ES-I3 (cell line): ENCODE results near the gene CRTAP.
"Not testable (repeated sequence)": the region's sequence is repeated elsewhere in the genome, so short reads cannot be mapped to it uniquely, and the experiment has no call there.

Source experiments
- H3K36me3 ChIP-seq: 2 replicates; pipeline ENCODE4 v1.6.1; 2013; ENCODE audit warnings: mild to moderate bottlenecking, low read length, control low read depth, moderate library complexity; ENCODE audit not compliant: insufficient read depth
- H3K4me1 ChIP-seq: 2 replicates; pipeline ENCODE4 v1.6.1; 2013; ENCODE audit warnings: mild to moderate bottlenecking, control low read depth, low read length; ENCODE audit not compliant: insufficient read depth
- H3K9ac ChIP-seq: 2 replicates; pipeline ENCODE4 v1.6.1; 2013; ENCODE audit warnings: low read depth, mild to moderate bottlenecking, low read length, moderate library complexity
- H3K9me3 ChIP-seq: 2 replicates; pipeline ENCODE4 v1.6.1; 2013; ENCODE audit warnings: mild to moderate bottlenecking, low read length, moderate library complexity; ENCODE audit not compliant: control insufficient read depth, insufficient read depth

Gene CRTAP

DNA sequence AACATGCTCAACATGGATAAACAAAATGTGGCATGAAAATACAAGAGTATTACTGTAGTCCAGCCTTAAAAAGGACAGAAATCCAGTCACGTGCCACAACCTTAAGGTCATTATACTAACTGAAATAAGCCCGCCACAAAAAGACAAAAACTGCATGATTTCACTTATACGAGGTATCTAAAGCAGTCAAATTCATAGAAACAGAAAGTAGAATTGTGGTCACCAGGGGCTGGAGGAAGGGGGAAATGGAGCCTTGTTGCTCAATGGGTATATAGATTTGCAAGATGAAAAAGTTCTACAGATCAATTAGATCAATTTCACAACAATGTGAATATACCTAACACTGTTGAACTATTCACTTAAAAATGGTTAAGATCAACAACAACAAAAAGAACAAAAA is 24.3 kb upstream of the CRTAP start:
- Histone ChIP-seq H3K9ac (no peak overlapping the region), H3K9me3 (no peaks in the 10 kb centered on the region)

DNA sequence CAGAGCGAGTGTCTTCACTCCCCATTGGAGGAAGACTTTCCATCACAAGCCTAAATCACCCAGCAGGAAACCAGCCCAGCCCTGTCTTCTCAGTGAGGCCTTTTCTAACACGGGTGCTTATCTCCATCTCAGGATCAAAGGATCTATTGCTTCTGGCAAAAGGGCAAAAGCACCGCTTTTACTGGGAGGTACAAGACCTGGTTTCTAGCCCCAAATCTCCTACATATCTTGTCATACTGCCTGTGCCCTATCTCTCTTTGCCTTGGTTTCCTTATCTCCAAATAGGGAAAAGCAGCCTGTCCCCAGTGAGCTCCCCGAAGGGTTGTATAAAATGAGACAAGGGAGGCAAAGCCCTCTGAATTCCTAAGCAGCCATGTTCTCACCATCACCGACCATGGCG is 22.1 kb upstream of the CRTAP start:
- no peak overlapping the region for H3K9ac ChIP-seq
- no peaks in the 10 kb centered on the region for H3K4me1 ChIP-seq
- H3K9me3 ChIP-seq, result no peaks in the 10 kb centered on the region
- H3K36me3 ChIP-seq, result no peaks in the 10 kb centered on the region

More for the DNA sequence above, 24.3 kb upstream of the CRTAP start:
- Histone ChIP-seq H3K36me3 (no peaks in the 10 kb centered on the region), H3K4me1 (no peaks in the 10 kb centered on the region)

DNA sequence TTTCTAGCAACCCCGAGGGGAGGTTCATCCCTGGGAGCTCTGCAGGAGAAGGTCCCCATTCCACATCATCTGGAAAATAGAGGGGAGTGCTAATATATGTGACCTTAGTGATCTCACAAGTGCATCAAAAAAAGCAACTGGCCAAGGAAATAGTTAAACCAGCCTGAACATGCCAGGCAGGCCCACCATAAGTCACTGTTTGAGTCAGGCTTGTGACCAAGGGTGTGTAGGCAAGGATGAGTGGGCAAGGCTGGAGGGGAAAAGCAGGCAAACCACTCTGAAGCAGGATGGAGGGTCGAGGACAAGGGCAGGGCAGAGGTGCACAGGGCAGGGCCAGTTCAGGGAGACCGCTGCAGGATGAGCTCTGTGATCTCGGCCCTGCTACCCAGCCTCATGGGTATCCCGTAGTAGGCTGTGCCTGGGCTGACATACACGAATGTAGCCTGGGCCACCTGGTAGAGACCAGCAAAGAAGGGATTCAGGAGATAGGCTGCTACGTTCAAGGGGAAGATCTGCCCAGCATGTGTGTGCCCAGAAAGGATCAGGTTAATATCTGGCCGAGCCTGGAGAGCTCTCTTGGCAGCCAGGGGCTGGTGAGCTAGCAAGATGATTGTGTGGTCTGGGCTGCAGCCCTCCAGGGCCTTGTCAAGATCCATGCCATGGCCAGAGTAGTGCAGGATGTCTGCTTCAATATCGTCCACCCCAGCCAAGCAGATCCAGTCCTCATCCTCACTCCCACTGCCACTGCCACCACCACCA is 21.1 kb upstream of the CRTAP start:
- H3K4me1 ChIP-seq, result no peaks in the 10 kb centered on the region
- H3K36me3 ChIP-seq, result no peaks in the 10 kb centered on the region
- H3K9ac ChIP-seq, result no peak overlapping the region
- H3K9me3 ChIP-seq, result no peaks in the 10 kb centered on the region

DNA sequence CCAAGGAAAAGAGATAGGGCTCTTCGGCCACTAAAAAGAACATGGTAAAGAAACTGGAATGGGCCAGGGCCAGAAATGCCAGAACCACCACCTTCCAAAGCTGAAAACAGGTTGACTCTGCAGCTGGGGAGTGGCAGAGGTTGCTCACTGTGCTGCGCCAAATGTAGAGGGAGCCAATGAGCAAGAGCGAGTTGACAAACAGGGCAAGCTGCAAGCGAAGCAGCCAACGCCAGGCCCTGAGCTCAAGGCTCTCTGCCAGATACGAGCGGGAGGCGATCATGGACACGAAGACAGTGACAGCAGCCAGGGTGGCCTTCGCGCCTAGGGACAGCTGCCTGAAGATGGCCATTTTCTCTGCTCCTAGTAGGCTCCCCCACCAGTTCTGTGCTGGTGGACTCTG is 20.0 kb upstream of the CRTAP start:
- H3K36me3 ChIP-seq, result no peaks in the 10 kb centered on the region
- H3K9ac ChIP-seq, result no peak overlapping the region
- H3K4me1 ChIP-seq, result no peaks in the 10 kb centered on the region

DNA sequence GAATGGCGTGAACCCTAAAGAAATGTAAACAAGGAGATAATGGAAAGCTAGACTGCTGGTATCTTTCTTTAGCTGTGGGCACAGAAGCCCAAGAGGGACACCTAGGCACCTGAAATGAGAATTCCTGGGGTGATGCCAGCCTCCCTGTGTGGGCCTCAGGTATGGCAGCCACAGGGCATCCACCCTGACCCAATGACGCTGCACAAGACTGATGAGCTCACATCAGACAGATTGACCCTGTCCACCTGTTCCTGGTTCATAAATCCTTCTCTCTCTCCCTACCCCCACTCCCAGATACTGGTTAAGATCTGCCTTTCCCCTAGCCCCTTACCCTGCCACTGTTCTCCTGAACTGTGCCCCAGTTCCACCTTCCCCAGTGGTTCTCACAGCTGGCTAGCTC is 18.4 kb upstream of the CRTAP start:
- Histone ChIP-seq H3K4me1 (no peaks in the 10 kb centered on the region), H3K36me3 (no peaks in the 10 kb centered on the region), H3K9me3 (no peaks in the 10 kb centered on the region), H3K9ac (peak overlapping the region; percentile 80; the same call in 1 of the 2 replicates)

More for the DNA sequence above, 20.0 kb upstream of the CRTAP start:
- H3K9me3 ChIP-seq, result no peaks in the 10 kb centered on the region

DNA sequence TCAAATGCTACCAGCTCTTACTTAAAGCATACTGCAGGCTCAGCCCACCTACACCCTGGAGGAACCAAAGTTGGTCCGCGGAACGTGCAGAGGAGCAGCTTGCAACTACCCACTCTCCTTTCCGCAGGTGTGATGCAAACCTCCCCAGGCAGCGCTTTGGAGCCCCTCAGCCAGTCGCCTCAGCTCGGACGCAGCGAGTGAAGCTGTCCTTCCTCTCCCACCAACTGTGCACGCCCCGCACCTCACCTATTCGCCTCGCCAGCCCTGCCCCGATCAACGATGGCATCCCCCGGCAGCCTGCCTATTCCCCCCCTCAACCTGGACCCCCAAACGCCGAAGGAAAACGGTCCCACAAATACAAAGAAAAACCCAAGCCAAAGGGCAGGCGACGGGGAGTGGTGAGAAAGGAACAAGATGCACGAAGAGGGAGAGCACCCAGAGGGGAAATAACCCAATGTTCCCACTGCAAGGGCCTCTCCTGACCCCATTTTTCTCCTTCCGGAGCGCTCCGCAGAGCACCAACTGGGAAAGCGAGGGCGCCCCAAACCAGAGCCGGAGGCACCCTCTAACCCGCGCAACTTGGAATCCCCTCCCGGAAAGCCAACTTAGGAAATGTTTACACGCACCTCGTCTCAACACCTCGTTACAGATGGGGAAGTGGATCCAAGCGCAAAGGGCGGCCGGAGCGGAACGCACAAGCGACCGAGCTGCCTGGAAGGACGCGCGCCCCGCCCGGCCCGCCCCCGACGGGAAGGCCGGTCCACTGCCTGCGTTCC is 17.5 kb upstream of the CRTAP start:
- Histone ChIP-seq H3K9me3 (no peaks in the 10 kb centered on the region), H3K4me1 (no peaks in the 10 kb centered on the region), H3K9ac (peak overlapping the region; percentile 80), H3K36me3 (no peaks in the 10 kb centered on the region)

DNA sequence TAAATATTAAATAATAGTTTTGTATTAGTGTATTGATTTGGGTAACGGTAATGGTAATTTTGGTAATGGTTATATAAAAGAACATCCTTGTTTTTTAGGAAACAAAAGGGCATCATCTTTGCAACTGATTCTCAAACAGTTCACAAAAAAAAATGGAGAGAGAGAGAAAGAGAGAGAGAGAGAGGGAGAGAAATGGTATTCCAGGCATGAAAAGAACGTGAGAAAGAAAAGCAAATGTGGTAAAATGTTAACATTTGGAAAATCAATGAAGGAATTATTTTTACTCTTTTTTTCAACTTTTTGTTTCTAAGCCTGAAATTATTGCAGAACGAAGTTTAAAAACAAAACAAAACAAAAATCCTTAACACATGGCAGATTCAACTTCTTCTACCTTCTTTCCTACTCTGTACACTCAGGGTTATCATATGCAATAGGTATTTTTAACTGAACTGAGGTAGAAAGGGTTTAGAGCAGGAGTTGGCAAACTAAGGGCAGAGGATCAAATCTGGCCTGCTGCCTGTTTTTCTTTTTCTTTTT is 14.6 kb upstream of the CRTAP start:
- Histone ChIP-seq H3K9me3 (no peaks in the 10 kb centered on the region), H3K4me1 (no peaks in the 10 kb centered on the region), H3K36me3 (no peaks in the 10 kb centered on the region), H3K9ac (no peak overlapping the region)

DNA sequence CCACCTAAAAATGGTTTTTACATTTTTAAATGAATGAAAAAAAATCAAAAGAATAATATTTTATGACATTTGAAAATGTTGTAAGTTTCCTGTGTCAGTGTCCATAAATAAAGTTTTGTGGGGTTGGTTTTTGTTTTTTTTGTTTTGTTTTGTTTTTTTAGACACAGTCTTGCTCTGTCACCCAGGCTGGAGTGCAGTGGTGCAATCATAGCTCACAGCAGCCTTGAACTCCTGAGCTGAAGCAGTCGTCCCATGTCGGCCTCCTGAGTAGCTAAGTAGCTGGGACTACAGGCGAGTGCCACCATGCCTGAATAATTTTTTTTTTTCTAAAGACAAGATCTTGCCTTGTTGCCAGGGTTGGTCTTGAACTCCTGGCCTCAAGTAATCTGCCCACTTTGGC is 14.1 kb upstream of the CRTAP start:
- no peak overlapping the region for H3K9ac ChIP-seq
- H3K9me3 ChIP-seq, result no peaks in the 10 kb centered on the region
- H3K4me1 ChIP-seq, result no peaks in the 10 kb centered on the region
- no peaks in the 10 kb centered on the region for H3K36me3 ChIP-seq

DNA sequence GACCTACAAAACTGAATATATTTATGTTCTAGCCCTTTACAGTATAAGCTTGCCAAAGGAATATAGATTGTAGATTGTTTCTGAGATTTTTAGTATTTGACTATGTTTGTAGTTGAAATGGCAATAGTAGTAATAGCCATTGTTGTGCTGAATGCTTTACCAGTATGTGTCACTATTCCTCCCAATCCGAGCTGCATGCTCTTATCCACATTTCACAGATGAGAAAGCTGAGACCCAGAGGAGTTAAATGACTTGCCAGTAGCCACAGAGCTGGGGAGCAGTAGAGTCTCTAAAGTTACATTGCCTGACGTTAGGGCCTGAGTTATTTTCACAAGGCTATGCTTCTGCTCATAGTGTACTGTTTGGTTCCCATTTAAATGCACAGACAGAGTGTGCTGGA is 13.6 kb upstream of the CRTAP start:
- Histone ChIP-seq H3K9ac (no peak overlapping the region), H3K36me3 (no peaks in the 10 kb centered on the region), H3K4me1 (no peaks in the 10 kb centered on the region), H3K9me3 (no peaks in the 10 kb centered on the region)

DNA sequence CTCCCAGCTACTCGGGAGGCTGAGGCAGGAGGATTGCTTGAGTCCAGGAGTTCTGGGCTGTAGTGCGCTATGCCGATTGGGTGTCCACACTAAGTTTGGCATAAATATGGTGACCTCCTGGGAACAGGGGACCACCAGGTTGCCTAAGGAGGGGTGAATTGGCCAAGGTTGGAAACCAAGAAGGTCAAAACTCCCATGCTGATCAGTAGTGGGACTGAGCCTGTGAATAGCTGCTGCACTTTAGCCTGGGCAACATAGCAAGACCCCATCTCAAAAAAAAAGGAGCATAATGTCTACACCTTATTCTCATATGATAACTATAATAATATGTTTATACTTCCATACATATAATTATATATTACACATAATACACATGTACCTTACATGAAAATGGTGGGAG is 10.8 kb upstream of the CRTAP start:
- no peaks in the 10 kb centered on the region for H3K4me1 ChIP-seq
- no peaks in the 10 kb centered on the region for H3K9me3 ChIP-seq
- no peaks in the 10 kb centered on the region for H3K36me3 ChIP-seq
- H3K9ac ChIP-seq, result no peak overlapping the region

DNA sequence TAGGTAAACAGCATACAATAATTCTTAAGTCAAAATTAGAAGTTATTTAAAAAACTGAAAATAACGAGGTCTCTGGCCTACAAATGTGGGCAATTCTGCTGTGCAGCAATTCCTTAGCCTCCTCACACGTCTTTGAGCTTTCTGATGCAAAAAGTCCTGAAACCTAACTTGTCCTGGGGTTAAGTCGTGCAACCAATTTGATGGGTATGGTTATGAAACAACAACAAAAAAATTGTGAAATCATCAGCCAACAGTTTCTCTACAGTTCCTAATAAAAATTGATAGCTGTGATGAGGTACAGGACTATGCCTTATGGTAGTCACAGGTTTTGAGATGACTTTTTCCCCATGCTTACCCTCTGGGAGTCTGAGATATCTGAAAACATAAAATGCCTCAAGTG is 10.3 kb upstream of the CRTAP start:
- no peaks in the 10 kb centered on the region for H3K4me1 ChIP-seq
- H3K9me3 ChIP-seq, result no peaks in the 10 kb centered on the region
- no peak overlapping the region for H3K9ac ChIP-seq
- H3K36me3 ChIP-seq, result no peaks in the 10 kb centered on the region

DNA sequence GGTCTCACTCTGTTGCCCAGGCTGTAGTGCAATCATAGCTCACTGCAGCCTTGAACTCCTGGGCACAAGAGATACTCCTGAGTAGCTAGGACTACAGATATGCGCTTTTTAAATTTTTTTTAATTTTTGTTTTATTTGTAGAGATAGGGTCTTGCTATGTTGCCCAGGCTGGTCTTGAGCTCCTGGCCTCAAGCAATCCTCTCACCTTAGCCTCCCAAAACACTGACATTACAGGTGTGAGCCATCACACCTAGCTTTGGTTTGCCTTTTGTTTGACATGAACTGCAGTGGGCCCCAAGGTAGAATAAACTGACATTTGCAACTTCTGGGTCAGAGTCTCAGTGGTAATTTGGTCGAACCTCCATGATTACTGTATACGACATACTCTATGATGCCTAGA is 9.0 kb upstream of the CRTAP start:
- Histone ChIP-seq H3K9ac (no peak overlapping the region), H3K9me3 (no peaks in the 10 kb centered on the region), H3K4me1 (no peaks in the 10 kb centered on the region), H3K36me3 (no peaks in the 10 kb centered on the region)

DNA sequence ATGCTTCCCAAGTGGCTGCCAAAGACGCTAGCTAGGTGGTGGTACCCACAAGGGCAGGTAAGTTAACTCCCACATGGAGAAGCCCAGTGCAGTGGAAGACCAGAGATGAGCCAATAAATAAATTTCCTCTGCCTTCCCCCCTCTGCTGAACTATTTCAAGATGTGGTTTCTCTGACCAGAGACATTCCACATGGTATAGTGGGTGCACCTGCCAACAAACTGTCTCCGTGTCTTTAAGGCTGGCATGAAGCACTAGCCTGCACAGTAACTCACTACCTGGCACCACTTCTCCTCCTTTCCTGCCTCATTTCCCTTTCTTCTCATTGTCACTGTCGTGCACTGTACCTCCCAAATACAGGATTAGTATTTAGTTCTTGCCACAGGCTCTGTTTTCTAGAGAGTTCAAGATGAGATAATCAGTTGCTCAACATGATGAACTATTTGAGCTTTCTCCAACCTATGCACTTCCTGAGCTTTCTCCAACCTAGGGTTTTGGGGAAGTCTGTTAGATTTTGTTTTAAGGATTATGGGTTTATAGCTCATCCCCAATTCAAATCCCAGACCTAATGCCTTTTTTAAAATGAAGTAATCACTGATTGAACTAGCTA is 8.4 kb upstream of the CRTAP start:
- no peaks in the 10 kb centered on the region for H3K9me3 ChIP-seq
- H3K4me1 ChIP-seq, result no peaks in the 10 kb centered on the region
- no peak overlapping the region for H3K9ac ChIP-seq
- no peaks in the 10 kb centered on the region for H3K36me3 ChIP-seq

DNA sequence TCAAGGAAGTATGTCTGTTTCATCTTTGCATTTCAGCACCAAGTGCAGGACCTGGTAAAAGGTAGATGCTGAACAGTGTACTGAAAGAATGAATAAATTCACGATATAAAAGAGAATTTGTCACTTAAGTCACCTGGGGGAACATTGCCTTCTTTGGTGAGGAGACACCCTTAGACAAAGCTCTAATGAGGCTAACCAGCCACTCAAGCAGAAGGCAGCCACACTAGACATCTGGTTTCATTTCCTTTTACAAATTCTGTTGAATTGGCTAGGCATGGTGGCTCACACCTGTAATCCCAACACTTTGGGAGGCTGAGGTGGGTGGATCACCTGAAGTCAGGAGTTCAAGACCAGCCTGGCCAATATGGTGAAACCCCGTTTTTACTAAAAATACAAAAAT is 7.0 kb upstream of the CRTAP start:
- not testable (repeated sequence) for H3K36me3 ChIP-seq, H3K9ac ChIP-seq, H3K9me3 ChIP-seq, H3K4me1 ChIP-seq
